Ascending aorta (tissue), 2 donors: Measurements from ENCODE around the gene FOSB. TPM values are rescaled to one million over a fixed set of nuclear protein-coding genes. Genes with fewer than 3 reads are reported as not detected.
A peak's percentile ranks its signal among the peaks of the same experiment; 100 is the strongest.

Experiments used
- DNase-seq, 2 donors: peaks; one replicate each; pipeline ENCODE4 v3.0.0-alpha.2; 2019; ENCODE audit warnings: low spot score in 2 of 2
- H3K27ac ChIP-seq, 2 donors: fragments of 200-600 bp; sonication (generic); one replicate each; pipeline ENCODE4 v1.5.1; 2016 to 2017; ENCODE audit warnings: mild to moderate bottlenecking in 1 of 2
- H3K27me3 ChIP-seq: fragments of 200-600 bp; sonication (generic); one replicate; pipeline ENCODE4 v1.5.1; 2017
- H3K36me3 ChIP-seq, 2 donors: fragments of 200-600 bp; sonication (generic); one replicate each; pipeline ENCODE4 v1.5.1; 2016
- H3K4me1 ChIP-seq, 2 donors: fragments of 200-600 bp; sonication (generic); one replicate each; pipeline ENCODE4 v1.5.1; 2016 to 2017; ENCODE audit warnings: mild to moderate bottlenecking in 1 of 2
- H3K4me3 ChIP-seq, 2 donors: fragments of 200-600 bp; sonication (generic); one replicate each; pipeline ENCODE4 v1.5.1; 2016 to 2017; ENCODE audit warnings: mild to moderate bottlenecking in 1 of 2
- H3K9me3 ChIP-seq, 2 donors: fragments of 200-600 bp; sonication (generic); one replicate each; pipeline ENCODE4 v1.5.1; 2016
- CTCF ChIP-seq, 3 experiments: fragments of 200-600 bp in 2 of 3; fragments of 450-650 bp in 1 of 3; sonication (generic) in 2 of 3; IDR thresholded peaks; one replicate each; pipeline ENCODE4 v1.5.1; 2016 to 2019; ENCODE audit warnings: antibody characterized with exemption in 3 of 3, mild to moderate bottlenecking in 1 of 3, moderate library complexity in 1 of 3
- intact Hi-C: fragments of 100-400 bp; cut with DNase I; formaldehyde crosslinking; loops from one replicate; pipeline ENCODE4 v1.15.1; 2023
- total RNA-seq: library from RNA; depleted of rRNA; stranded (reverse); fragments of >200 nt; gene quantifications from one replicate; pipeline ENCODE4 v1.1.0, GENCODE V29; 2016

FOSB gene
- total RNA-seq, 1 donor from 2014 or later: 511 TPM

- H3K4me3 ChIP-seq: peak overlapping the region; percentile 37 to 39
- DNase-seq: no peak
- H3K9me3 ChIP-seq: no peaks in the 10 kb centered on the region
- H3K27ac ChIP-seq: no peak overlapping the region
- TF ChIP-seq CTCF (IDR thresholded peaks at IDR 0.05): no peak
- H3K4me1 ChIP-seq: peaks cover 8 to 17% of the 10 kb centered on the region in 2 donors
- peaks cover 18% of the 10 kb centered on the region for H3K27me3 ChIP-seq
- intact Hi-C loops: loop anchor here (1.0 to 10.0 kb wide), 2 partner anchors 15 to 245 kb away; partner anchors contain the start of gene MARK4
- H3K36me3 ChIP-seq: no peaks in the 10 kb centered on the region
Measured at GRCh38 chr19:45499196-45500180, 31.7 kb downstream of the FOSB start.

GRCh38 chr19:45500918-45501729, 33.3 kb downstream of the FOSB start:
- Histone ChIP-seq H3K4me3 (no peak overlapping the region), H3K36me3 (no peaks in the 10 kb centered on the region), H3K4me1 (peaks cover 8 to 17% of the 10 kb centered on the region in 2 donors), H3K27me3 (peaks cover 18% of the 10 kb centered on the region), H3K27ac (no peak overlapping the region), H3K9me3 (no peaks in the 10 kb centered on the region)
- no peak for TF ChIP-seq CTCF (IDR thresholded peaks at IDR 0.05)
- DNase-seq: no peak
- intact Hi-C loops: loop anchor here (10.0 kb wide), 1 partner anchor 246 kb away; the partner anchor contains the start of gene MARK4

- TF ChIP-seq CTCF (IDR thresholded peaks at IDR 0.05): no peak
- DNase-seq: no peak
- Histone ChIP-seq H3K4me3 (no peak overlapping the region), H3K27ac (no peak overlapping the region), H3K36me3 (no peaks in the 10 kb centered on the region), H3K4me1 (peaks cover 3 to 11% of the 10 kb centered on the region in 2 donors), H3K27me3 (peaks cover 18% of the 10 kb centered on the region), H3K9me3 (no peaks in the 10 kb centered on the region)
- intact Hi-C loops: loop anchor here (10.0 kb wide), 1 partner anchor 247 kb away; the partner anchor contains the start of gene MARK4
Measured at GRCh38 chr19:45501730-45502014, 33.9 kb downstream of the FOSB start.

GRCh38 chr19:45502111-45502510, 34.3 kb downstream of the FOSB start:
- H3K4me3 ChIP-seq: no peak overlapping the region
- intact Hi-C loops: loop anchor here (10.0 kb wide), 1 partner anchor 247 kb away; the partner anchor contains the start of gene MARK4
- peaks cover 18% of the 10 kb centered on the region for H3K27me3 ChIP-seq
- no peaks in the 10 kb centered on the region for H3K9me3 ChIP-seq
- no peak for DNase-seq
- no peaks in the 10 kb centered on the region for H3K36me3 ChIP-seq
- peaks cover 5 to 9% of the 10 kb centered on the region in 2 donors for H3K4me1 ChIP-seq
- TF ChIP-seq CTCF (IDR thresholded peaks at IDR 0.05): no peak
- H3K27ac ChIP-seq: no peak overlapping the region

GRCh38 chr19:45503909-45504308, 36.1 kb downstream of the FOSB start:
- DNase-seq: no peak
- Histone ChIP-seq H3K4me3 (no peak overlapping the region), H3K36me3 (no peaks in the 10 kb centered on the region), H3K27me3 (peaks cover 6% of the 10 kb centered on the region), H3K4me1 (peaks cover 2 to 4% of the 10 kb centered on the region in 2 donors), H3K27ac (no peak overlapping the region), H3K9me3 (no peaks in the 10 kb centered on the region)
- intact Hi-C loops: loop anchor here (10.0 kb wide), 1 partner anchor 249 kb away; the partner anchor contains the start of gene MARK4
- TF ChIP-seq CTCF (IDR thresholded peaks at IDR 0.05): no peak
